ENCODE data around the gene PCCB.
A peak's percentile ranks its signal among the peaks of the same experiment; 100 is the strongest.

Gene PCCB

DNA sequence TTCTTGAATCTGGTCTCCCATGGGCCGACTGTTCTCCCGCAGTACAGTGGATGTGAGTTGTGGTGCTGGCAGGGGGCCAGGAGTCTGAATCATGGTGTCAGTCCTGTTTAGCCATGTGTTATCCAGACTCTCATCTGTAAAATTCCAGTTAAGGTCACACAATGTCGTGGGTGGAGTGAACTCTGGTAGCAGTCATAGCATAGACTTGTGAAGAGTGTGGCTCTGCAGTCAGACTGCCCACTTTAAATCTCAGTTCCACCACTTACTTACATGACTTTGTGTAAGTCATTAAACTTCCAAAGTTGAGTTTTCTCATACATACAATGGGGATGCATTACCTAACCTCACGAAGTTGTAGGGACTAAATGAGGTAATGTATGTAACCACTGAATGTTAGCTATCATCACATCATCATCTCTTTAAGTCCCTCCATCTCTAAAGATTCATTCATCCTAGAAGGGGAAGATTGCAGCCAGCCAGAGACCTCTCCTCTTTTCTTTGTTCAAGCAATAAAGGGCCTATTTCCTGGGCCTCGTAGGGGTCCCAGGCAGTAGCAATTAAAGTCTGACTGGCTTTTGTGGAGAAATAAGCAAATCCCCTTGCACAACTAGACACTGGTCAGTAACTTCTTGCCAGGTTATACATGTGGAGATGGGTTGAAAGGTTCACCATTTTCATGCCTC lies 93.9 kb downstream of the PCCB start:
- Histone ChIP-seq H3K27ac (ENCODE audit: poor library complexity, severe bottlenecking) (no peak overlapping the region), H3K4me3 (ENCODE audit: severe bottlenecking) (no peak overlapping the region), H3K4me1 (ENCODE audit: insufficient read depth, poor library complexity, severe bottlenecking) (peaks cover 8% of the 10 kb centered on the region), H3K27me3 (ENCODE audit: insufficient read depth, poor library complexity, severe bottlenecking) (no peaks in the 10 kb centered on the region), H3K9me3 (ENCODE audit: severe bottlenecking) (no peaks in the 10 kb centered on the region), H3K36me3 (ENCODE audit: low read depth) (peaks cover 18% of the 10 kb centered on the region)
- ATAC-seq (ENCODE audit: low read depth), result peak; percentile 93
- TF ChIP-seq, protein P1, sequence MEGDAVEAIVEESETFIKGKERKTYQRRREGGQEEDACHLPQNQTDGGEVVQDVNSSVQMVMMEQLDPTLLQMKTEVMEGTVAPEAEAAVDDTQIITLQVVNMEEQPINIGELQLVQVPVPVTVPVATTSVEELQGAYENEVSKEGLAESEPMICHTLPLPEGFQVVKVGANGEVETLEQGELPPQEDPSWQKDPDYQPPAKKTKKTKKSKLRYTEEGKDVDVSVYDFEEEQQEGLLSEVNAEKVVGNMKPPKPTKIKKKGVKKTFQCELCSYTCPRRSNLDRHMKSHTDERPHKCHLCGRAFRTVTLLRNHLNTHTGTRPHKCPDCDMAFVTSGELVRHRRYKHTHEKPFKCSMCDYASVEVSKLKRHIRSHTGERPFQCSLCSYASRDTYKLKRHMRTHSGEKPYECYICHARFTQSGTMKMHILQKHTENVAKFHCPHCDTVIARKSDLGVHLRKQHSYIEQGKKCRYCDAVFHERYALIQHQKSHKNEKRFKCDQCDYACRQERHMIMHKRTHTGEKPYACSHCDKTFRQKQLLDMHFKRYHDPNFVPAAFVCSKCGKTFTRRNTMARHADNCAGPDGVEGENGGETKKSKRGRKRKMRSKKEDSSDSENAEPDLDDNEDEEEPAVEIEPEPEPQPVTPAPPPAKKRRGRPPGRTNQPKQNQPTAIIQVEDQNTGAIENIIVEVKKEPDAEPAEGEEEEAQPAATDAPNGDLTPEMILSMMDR (IDR thresholded peaks at IDR 0.05; ENCODE audit: poor library complexity, severe bottlenecking), result no peak
- DNase-seq (ENCODE audit: low spot score), result peak; percentile 73

DNA sequence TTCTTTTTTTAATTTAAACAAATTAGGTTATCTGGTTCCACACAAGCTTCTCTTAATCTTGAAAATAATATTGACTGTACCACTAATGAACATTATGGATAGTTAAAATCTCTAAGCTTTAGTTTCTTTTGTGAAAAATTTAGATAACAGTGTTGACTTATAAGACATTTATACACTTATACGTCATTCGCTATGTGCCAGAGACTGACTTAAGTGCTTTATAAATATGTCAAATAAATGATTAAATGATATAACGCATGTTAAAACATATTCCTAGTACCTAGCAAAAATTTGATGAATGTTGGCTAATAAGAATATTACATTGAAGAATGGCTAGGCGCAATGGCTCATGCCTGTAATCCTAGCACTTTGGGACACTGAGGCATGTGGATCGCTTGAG lies 96.3 kb downstream of the PCCB start:
- Histone ChIP-seq H3K36me3 (ENCODE audit: low read depth) (peaks cover 24% of the 10 kb centered on the region), H3K4me1 (ENCODE audit: insufficient read depth, poor library complexity, severe bottlenecking) (peaks cover 23% of the 10 kb centered on the region), H3K27me3 (ENCODE audit: insufficient read depth, poor library complexity, severe bottlenecking) (no peaks in the 10 kb centered on the region), H3K4me3 (ENCODE audit: severe bottlenecking) (no peak overlapping the region), H3K9me3 (ENCODE audit: severe bottlenecking) (no peaks in the 10 kb centered on the region), H3K27ac (ENCODE audit: poor library complexity, severe bottlenecking) (no peak overlapping the region)
- TF ChIP-seq, protein P1 (IDR thresholded peaks at IDR 0.05; ENCODE audit: poor library complexity, severe bottlenecking), result no peak
- no peak for ATAC-seq (ENCODE audit: low read depth)
- DNase-seq (ENCODE audit: low spot score), result no peak

DNA sequence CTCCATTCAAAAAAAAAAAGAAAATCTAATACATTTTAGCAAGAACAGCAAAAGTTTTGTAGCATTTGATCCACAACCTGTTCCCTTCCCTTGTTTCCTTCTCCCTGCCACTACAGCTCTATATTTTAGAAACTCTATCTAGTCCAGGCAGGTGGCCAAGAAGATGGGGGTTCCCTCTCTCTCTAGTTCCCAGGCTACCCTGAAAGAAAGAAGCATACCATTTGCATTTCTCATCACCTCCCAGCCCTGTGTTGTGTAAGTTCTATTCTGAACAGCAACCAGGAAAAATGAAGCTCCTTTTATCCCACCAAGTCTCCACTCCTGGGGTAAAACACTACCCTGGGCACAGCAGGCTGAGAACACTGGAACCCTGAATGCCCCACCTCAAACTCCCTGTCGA lies 100.0 kb downstream of the PCCB start:
- Histone ChIP-seq H3K4me3 (ENCODE audit: severe bottlenecking) (no peak overlapping the region), H3K36me3 (ENCODE audit: low read depth) (peaks cover 18% of the 10 kb centered on the region), H3K27ac (ENCODE audit: poor library complexity, severe bottlenecking) (no peak overlapping the region), H3K4me1 (ENCODE audit: insufficient read depth, poor library complexity, severe bottlenecking) (peaks cover 15% of the 10 kb centered on the region), H3K27me3 (ENCODE audit: insufficient read depth, poor library complexity, severe bottlenecking) (no peaks in the 10 kb centered on the region), H3K9me3 (ENCODE audit: severe bottlenecking) (no peaks in the 10 kb centered on the region)
- DNase-seq (ENCODE audit: low spot score) (no peak), ATAC-seq (ENCODE audit: low read depth) (peak; percentile 94)
- TF ChIP-seq, protein P1 (IDR thresholded peaks at IDR 0.05; ENCODE audit: poor library complexity, severe bottlenecking), result no peak

DNA sequence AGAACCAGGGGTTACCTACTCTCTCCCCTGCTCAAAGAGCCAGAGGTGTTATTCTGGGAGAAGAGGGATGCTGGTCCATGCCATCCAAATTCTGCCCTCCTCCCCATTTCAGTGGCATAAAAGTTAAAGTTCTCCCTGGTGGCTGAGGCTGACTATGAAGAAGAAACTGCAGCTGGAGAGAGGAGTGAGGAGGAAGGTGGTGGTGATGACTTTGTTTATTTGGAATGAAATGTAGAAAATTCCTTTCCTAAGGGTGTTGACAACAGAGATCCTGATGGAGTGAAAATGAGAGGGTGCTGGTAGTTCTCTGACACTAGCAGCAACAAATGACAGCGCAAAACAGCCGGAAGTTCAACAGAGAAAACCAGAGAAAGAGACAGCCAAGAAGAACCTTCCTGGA lies 100.4 kb downstream of the PCCB start:
- no peak overlapping the region for H3K27ac ChIP-seq (ENCODE audit: poor library complexity, severe bottlenecking)
- peaks cover 15% of the 10 kb centered on the region for H3K4me1 ChIP-seq (ENCODE audit: insufficient read depth, poor library complexity, severe bottlenecking)
- ATAC-seq (ENCODE audit: low read depth) (peak; percentile 36; the same call in 1 of the 3 replicates), DNase-seq (ENCODE audit: low spot score) (no peak)
- no peak overlapping the region for H3K4me3 ChIP-seq (ENCODE audit: severe bottlenecking)
- no peaks in the 10 kb centered on the region for H3K9me3 ChIP-seq (ENCODE audit: severe bottlenecking)
- H3K27me3 ChIP-seq (ENCODE audit: insufficient read depth, poor library complexity, severe bottlenecking), result no peaks in the 10 kb centered on the region
- peaks cover 18% of the 10 kb centered on the region for H3K36me3 ChIP-seq (ENCODE audit: low read depth)
- TF ChIP-seq, protein P1 (IDR thresholded peaks at IDR 0.05; ENCODE audit: poor library complexity, severe bottlenecking), result no peak

DNA sequence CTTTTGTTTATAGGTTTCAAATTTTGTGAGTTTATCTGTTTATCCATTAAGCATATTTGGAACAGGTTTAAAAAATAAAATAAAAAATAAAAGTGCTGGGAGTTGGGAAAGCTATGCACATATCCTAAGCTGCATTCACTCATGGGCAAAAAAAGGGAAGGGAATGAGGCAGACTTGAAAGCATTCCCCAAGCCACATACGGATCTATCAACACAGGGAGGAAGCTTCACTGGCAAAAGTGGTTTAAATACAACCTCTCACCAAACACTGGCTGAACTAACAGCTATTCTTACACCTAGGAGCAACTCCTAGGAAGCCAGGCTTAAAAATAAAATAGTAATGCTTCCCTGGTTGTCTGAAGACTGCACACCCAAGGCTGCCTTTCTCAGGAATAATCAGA lies 101.2 kb downstream of the PCCB start:
- ATAC-seq (ENCODE audit: low read depth) (no peak), DNase-seq (ENCODE audit: low spot score) (no peak)
- H3K4me3 ChIP-seq (ENCODE audit: severe bottlenecking), result no peak overlapping the region
- no peaks in the 10 kb centered on the region for H3K27me3 ChIP-seq (ENCODE audit: insufficient read depth, poor library complexity, severe bottlenecking)
- H3K36me3 ChIP-seq (ENCODE audit: low read depth), result peaks cover 16% of the 10 kb centered on the region
- H3K4me1 ChIP-seq (ENCODE audit: insufficient read depth, poor library complexity, severe bottlenecking), result peaks cover 15% of the 10 kb centered on the region
- TF ChIP-seq, protein P1 (IDR thresholded peaks at IDR 0.05; ENCODE audit: poor library complexity, severe bottlenecking), result no peak
- H3K9me3 ChIP-seq (ENCODE audit: severe bottlenecking), result no peaks in the 10 kb centered on the region
- H3K27ac ChIP-seq (ENCODE audit: poor library complexity, severe bottlenecking), result no peak overlapping the region
